Measurements from ENCODE around the gene NF2.
A peak's percentile ranks its signal among the peaks of the same experiment; 100 is the strongest.

Gene NF2

DNA sequence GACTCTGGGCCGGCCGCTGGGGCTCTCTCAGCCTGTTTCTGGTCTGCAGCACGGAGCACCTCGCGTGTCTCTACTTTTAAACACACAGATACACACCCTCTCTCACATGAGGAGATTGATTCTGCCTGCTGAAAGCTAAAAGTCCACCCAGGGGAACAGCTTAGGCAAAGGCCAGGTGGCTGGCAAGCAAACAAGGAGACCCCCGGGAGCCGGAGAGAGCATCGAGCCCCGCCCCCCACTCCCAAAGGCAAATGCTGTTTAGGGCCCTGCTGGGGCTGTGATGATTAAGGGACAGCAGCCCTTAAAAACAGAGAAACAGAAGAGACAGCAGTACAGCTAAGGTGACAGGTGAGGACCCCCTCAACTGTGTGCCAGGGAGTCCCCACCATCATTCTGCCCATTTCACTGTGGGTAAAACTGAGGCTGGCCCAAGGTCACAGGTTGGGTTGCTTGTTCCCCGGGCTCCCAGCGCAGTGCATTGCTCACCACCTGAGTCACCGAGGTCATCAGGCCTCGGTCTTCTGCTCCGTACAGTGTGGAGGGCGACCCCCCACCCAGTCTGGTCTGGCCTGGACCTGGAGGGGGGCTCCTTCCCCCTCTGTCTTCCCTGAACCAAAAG lies 123.2 kb downstream of the NF2 start:
- DNase-seq, result no peak

DNA sequence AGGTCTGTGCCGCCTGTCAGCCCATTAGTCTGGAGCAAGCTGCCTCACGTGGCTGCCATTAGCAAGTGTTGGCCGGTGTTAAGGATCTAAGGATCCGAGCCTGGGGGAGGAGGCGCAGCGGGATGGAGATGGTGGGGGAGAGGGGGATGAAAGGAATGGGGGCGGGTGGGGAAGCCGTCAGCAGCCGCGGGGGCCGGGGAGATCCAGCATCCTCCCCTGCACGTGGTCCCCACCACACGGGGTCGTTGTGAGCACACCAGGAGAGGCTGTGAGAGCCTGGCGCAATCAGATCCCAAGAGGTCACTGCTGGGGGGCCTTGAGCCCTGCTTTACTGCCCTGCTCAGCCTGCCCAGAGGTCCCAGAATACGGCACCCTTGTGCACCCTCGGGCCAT lies 123.7 kb downstream of the NF2 start:
- DNase-seq, result peak in 1 of 2 donors; percentile 36

DNA sequence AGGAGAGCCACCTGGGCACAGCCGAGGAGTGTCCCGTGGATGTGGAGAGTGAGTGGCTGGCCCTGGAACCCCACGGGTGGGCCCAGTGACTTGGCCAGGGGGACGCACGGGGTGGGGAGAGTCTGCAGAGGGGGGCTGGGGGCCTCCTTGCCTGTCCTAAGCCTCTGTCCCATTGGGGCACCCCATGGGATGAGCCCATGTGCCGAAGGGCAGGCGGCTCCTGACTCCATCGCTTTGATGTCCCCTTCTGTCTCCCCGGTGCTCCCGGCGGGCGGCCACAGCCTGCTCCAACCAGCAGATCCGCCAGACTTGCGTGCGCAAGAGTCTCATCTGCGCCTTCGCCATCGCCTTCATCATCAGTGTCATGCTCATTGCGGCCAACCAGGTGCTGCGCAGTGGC lies 125.7 kb downstream of the NF2 start:
- no peak for DNase-seq

DNA sequence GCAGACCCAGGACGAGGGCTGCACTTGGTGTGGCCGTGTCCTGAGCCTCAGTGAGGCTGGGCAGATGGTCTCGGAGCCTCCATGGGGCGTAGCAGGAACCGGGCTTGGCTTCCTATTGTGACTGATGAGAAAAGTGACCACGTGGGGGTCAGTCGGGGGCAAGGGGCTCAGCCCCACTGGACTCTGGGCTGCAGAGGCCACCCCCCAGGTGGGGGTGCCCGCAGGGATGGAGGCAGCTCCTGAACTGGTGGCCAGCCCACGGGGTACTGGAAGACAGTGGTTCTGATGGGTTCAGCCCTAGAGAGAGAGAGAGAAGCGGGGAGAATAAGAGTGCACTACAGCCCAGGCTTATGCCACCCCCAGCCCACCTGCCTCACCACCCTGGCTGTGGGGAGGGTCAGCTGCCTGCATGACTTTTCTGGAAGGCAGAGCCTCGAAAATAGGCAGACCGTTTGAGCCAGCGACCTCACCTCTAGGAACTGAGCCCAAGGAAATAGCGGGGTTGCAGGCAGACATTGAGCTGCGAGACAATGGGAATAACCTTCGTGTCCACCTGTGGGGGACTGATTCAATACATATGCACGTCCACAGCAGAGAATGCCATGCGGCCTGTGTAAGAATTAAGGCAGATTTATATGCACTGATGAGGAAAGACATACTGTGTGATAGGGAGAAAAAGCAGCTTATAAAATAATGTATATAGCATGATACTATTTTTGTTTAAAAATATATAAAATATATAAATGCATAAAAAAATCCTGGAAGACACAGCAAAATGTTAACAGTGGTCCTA lies 127.8 kb downstream of the NF2 start:
- DNase-seq, result no peak

DNA sequence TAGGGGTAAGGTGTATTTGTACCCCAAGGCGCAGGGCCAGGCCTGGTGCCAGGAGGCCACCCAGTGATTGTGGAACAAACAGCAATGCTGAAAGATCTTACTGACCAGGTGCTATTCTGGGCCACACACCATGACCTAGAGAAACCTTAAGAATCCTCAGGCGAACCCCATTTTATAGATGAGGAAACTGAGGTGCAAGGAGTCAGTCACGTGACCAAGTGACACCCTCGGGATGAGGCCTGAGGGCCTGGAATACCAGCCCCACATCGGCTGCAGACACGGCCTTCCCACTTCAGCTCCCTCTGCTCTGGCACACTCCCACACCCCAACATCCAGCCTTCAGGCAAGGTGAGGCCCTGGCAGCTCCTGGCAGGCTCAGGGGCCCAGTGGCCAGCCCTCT lies 129.4 kb downstream of the NF2 start:
- DNase-seq, result no peak

DNA sequence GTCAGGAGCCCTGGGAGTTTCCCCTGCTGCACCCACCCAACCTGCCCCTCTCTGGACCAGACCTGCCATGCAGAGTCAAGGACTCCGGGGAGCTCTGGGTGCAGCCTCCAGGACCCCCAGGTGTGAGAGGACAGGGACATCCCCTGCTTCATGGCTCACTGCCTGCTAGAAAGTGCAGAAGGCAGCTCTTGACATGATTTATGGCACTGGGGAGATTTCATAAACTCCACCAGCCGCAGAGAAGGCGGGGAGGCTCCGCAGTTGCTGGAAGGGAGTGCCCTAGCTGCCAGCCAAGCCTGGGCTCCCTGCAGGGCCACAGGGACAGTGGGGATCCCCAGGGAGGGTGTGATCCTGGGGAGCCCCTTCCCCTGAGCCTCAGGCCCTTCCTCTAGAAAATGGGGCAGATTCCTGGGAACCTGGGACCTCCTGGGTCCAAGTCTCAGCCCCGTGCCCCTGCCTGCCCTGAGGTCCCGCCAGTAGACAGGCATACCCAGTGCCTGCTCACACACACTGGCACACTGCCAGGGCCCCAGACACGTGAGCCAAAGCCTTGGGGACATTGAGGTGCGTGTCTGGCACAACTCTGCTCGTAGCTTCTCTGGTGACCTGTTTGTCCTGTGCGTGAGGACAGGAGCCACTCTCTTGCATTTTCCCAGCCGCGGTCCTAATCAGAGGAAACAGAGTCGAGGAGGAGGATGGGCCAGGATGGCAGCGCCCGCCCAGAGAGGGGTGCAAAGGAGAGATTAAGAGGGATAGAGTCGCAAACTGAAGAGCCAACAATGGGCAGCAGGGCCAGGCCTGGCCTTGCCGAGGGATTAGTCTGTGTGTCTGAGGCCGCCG lies 130.1 kb downstream of the NF2 start:
- no peak for DNase-seq

DNA sequence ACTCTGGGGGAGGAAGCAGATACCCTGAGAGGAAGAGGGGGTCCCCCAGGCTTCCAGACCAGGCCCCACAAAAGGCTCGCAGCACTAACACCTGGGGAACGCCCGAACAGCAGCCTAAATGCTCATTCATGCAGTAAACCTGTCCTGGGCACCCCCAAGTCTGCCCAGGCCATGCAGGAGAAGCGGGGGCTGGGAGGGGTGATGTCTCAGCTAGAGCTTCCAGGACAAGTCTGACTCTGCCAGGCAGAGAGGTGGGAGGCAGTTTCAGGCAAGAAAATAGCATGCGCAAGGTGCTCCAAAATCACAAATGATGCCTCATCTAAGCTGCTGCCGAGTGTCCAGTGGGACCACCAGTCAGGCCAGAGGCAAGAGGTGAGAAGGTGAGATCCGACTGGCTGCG lies 131.0 kb downstream of the NF2 start:
- no peak for DNase-seq

DNA sequence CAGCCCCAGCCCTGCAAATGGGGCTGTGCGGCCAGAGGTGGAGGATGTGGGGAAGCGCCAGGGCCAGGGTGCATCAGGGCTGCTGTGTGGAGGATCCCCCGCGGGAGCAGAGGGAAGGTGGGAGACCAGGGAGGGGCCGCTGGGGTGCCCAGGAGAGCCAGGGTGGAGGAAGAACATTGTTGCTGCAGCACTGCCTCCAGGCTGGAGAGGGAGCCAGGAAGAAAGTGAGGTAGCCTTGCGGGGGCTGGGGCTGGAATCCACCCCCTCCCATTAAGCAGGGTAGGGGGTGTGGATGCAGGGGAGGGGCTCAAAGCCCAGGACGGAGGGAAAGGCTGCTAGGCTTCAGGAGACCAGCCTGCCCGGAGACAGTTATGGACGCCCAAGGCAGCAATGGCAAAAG lies 131.4 kb downstream of the NF2 start:
- DNase-seq, result no peak

DNA sequence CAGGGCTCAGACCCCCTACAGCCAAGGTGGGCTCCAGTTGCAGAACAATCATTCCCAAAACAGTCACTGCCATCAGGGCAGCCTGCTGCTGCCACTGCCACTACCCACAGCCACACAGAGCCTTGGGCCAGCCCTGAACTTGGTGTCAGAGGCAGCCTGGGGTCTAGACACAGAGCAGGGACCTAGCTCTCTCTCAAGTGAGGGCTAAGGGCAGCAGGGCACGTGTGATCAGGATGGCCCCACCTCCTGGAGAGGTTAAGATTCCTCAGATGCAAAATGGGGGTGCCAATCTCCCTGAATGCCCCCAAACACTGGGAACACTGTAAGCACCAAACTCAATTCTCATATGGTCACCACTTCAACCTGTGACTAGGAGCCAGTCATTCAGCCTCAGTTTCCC lies 132.0 kb downstream of the NF2 start:
- DNase-seq, result no peak

DNA sequence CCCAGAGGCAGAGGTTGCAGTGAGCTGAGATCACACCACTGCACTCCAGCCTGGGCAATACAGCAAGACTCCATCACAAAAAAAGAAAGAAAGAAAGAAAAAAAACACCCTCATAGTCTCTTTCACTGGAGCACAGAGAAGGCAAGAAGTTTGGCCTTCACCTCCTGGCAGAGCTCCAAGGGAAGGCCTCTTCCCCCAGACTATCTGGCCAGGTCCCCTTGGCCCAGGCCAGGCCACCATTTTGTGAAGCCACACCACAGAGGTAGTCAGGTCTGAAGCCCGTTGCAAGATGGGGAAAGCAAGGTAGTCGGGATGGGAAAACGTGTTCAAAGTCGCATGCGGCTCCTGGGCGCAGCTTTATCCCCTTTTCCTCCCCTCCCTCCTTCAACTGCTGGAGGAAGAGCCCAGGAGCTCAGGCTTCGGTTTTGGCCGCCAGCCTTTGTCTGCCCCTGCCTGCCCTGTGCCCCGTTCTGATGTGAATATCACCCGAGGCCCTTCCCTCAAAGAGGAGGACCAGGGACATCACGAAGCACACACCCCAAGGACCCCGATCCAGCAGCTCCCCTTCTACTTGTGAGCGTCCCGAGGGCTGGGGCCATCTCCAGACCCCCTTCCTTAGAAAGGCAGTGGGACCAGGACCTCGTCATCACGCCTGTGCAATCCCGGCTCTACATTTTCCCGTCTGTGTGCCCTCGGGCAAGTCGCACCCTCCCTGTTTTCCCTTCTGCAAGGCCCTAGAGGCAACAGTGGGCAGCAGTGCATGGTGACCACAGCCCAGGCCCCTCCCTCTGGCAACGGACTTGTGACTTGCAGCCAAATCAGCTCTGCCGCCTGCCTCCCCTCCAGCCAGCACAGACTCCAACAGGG lies 134.1 kb downstream of the NF2 start:
- no peak for DNase-seq

DNA sequence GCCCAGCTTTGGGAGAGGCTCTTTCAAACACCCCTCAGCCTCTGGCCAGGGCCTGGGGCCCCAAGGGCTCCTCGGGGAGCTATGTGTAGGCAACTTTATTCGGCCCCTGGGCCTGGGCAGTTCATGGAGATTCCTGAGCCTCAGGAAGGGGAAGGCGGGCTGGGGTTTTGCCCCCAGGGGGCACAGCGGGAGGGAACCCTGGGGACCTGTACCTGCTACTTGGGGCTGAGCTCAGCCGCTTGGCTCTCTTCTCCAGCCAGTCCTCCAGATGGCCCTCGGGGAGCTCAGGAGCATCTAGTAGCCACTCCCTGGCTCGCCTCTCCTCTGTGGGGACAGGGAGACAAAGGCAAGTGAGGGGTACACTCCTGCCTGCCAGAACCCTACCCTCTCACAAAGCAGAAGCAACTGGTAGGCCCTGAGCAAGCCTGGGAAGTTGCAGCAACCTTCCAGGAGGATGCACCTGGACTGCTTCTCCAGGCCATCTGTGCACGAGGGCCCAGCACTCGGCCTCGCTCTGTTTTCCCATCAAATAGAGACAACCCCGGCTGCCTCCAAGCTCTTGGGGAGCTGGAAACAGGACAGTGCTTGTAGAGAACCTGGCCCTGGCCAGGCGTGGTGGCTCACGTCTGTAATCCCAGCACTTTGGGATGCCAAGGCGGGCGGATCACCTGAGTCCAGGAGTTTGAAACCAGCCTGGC lies 134.8 kb downstream of the NF2 start:
- no peak for DNase-seq

DNA sequence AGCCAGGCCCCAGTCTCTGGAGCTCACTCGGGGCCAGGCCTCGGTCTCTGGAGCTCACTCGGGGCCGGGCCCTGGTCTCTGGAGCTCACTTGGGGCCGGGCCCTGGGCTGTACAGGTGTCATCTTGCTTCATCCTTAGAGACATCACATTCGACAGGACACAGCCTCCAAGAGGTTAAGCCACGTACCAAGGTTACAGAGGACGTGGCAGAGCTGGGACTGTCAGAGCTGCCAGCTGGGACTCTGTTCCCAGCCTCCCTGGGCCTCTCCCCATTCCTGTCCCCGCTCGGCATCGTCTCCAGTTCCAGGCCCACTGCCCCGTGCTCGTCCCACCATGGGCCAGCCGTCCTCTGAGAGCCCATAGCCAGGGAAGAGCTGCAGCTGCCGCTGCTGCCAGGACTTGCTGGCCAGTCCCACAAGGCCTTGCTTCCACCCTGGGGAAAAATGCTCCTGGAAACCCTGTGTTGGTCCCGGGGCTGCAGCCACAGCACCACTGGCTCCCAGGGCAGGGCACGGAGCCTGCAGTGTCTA lies 136.0 kb downstream of the NF2 start:
- DNase-seq, result no peak

DNA sequence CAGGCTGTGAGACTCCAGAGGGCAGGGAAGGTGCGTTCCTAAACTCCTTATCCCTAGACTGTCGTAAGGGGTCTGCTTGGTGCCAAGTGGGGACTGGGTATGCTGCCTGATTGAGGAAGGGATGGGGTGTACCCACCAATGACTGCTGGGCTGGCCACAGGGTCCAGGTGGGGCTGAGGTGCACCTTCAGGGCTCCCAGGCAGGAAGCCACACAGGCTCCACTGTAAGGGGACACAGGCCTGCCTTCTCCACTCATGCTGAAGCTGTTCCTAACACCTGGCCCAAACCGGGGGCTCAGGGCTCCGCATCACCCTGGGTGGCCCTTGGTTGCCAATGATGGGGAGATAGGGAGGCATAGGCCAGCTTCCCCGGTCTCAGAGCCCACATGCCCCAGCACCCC lies 136.8 kb downstream of the NF2 start:
- no peak for DNase-seq

DNA sequence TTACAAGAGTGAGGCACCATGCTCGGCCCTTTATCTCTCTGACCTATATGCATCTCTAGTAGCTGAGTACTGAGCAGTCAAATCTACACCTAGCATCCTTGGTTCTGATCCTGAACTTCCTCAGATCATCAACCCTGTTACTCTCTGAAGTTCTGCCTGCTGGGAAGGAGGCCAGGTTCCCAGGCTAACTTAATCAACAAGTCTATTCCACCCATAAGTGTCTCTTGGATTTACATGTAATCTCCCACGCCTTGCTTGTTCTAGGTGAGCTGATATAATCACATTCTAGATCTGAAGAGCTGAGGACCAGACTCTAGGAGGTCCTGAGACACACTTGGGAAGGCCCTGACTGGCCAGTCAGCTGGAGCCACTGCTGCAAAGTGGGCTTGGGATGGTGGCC lies 138.5 kb downstream of the NF2 start:
- no peak for DNase-seq

DNA sequence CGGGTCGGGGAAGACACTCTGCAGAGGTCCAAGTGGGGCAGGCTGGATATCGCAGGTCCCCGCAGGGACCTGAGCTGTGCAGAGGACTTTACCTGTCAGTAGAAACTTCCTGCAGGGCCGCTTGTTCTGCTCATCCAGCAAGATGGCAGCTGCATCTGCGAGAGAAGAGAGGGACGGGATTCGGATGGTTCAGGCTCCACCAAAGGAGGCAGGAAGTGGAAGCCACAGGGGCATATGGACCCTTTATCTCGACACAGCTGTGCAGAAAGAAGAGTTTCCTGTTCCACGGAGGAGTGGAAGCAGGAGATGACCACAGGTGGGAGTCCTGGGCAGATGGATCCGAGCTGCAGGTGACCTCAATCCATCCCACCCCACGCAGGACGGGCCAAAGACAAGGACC lies 138.9 kb downstream of the NF2 start:
- no peak for DNase-seq

DNA sequence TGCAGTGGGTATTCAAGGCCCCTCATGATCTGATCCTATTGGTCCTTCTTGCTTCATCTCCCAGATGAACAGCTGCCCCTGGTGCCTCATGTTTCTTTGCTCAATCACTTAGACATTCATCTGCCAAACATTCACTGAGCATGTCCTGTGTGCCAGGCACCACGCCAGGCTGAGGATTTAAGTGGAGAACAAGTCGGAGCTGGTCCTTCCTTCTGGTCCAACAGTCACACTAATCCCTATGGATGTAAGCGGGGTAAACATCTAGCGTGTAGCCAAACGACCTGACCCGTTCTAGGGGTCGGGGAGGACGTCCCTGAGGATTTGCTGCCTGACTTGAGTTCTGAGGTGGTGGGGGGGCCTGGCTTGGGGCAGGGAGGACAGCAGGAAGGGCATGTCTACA lies 141.5 kb downstream of the NF2 start:
- no peak for DNase-seq

DNA sequence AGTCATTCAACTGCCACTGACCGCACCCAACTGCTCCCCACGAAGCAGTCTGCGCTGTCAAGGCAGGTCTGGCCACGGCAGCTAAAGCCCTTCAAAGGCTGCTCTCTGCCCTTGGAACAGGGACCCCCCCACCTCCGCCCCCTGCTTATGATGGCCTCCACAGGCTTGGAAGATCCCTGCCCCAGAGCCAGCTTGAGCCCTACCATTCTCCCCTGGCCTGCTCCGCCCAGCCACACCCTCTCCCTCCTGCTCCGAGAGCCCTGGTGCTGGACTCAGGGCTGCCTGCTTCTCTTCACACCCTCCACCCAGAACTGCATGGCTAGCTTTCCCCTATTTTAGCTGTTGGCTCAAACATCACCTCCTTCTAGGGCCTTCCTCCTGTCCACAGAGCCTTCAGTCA lies 144.4 kb downstream of the NF2 start:
- DNase-seq, result no peak

Measured in stimulated activated CD4-positive, alpha-beta T cell treated with anti-CD3 and anti-CD28 coated beads, Interleukin-2, amount 100 ng/mL, for 24 hours (primary cell).